IMR-90 (cell line): ENCODE results near the gene MBNL3. TPM values are rescaled to one million over a fixed set of nuclear protein-coding genes. Genes with fewer than 3 reads are reported as not detected.

Source experiments
- ATAC-seq: fragments of 200-7000 bp; cut with Tn5 transposase; 2 replicates; pipeline ENCODE4 v1.9.1; 2020; ENCODE audit warnings: low read depth, mild to moderate bottlenecking, moderate library complexity
- BruUV-seq: library from RNA; stranded (reverse); fragments of 400-500 nt; replicated peaks from 2 replicates; lab custom pipeline; 2021; lab: Mats Ljungman, UMichigan
- CTCF ChIA-PET: fragments of 300-600 bp; formaldehyde crosslinking; extraction: SDS; loops from one replicate; lab custom pipeline; 2021; ENCODE audit warnings: antibody characterized with exemption; lab: Yijun Ruan, JAX
- POLR2A ChIA-PET: fragments of 300-600 bp; sonication (Branson Sonifier 250); formaldehyde crosslinking; loops from one replicate; lab custom pipeline; 2022; ENCODE audit warnings: antibody characterized with exemption; ENCODE audit not compliant: unreplicated experiment; lab: Charles Lee
- DNase-seq: peaks from one replicate; pipeline ENCODE4 v3.0.0; 2013
- H2AFZ ChIP-seq: replicated peaks from 2 replicates; pipeline ENCODE3; 2013; ENCODE audit warnings: low read length, mild to moderate bottlenecking; ENCODE audit not compliant: poor library complexity
- H2AK5ac ChIP-seq: 2 replicates; pipeline ENCODE4 v1.6.1; 2013; ENCODE audit warnings: low read depth, low read length, inconsistent platforms
- H2AK9ac ChIP-seq: replicated peaks from 2 replicates; pipeline ENCODE3; 2013; ENCODE audit warnings: mild to moderate bottlenecking, low read depth, low read length, moderate library complexity; ENCODE audit not compliant: poor library complexity
- H2BK120ac ChIP-seq: 2 replicates; pipeline ENCODE4 v1.6.1; 2013; ENCODE audit warnings: low read depth, low read length, inconsistent platforms
- H2BK15ac ChIP-seq: 3 replicates; pipeline ENCODE4 v1.6.1; 2013; ENCODE audit warnings: low read depth, low read length, inconsistent platforms
- H2BK20ac ChIP-seq: 2 replicates; pipeline ENCODE4 v1.6.1; 2013; ENCODE audit warnings: low read depth, mild to moderate bottlenecking, inconsistent platforms, low read length, moderate library complexity
- H2BK5ac ChIP-seq: 2 replicates; pipeline ENCODE4 v1.6.1; 2013; ENCODE audit warnings: mild to moderate bottlenecking, low read depth, low read length, inconsistent platforms; ENCODE audit not compliant: poor library complexity, severe bottlenecking
- H3K14ac ChIP-seq: replicated peaks from 2 replicates; pipeline ENCODE4 v1.6.1; 2013; ENCODE audit warnings: low read depth, low read length, inconsistent platforms
- H3K18ac ChIP-seq: 2 replicates; pipeline ENCODE4 v1.6.1; 2013; ENCODE audit warnings: low read depth, low read length, control low read depth
- H3K23ac ChIP-seq: 2 replicates; pipeline ENCODE4 v1.6.1; 2013; ENCODE audit warnings: low read depth, low read length, inconsistent platforms
- H3K27ac ChIP-seq: 2 replicates; pipeline ENCODE4 v1.5.1; 2013; ENCODE audit warnings: mild to moderate bottlenecking, control low read depth, low read length; ENCODE audit not compliant: insufficient read depth
- H3K27me3 ChIP-seq: 2 replicates; pipeline ENCODE4 v1.6.1; 2013; ENCODE audit warnings: low read length; ENCODE audit not compliant: control insufficient read depth, insufficient read depth
- H3K36me3 ChIP-seq: 2 replicates; pipeline ENCODE4 v1.6.1; 2013; ENCODE audit warnings: low read length, mixed read lengths; ENCODE audit not compliant: control insufficient read depth, insufficient read depth
- H3K4ac ChIP-seq: 2 replicates; pipeline ENCODE4 v1.6.1; 2013; ENCODE audit warnings: low read depth, low read length, inconsistent platforms
- H3K4me1 ChIP-seq: 2 replicates; pipeline ENCODE4 v1.6.1; 2013; ENCODE audit warnings: low read length, mixed read lengths; ENCODE audit not compliant: control insufficient read depth, insufficient read depth
- H3K4me2 ChIP-seq: 2 replicates; pipeline ENCODE4 v1.6.1; 2013; ENCODE audit warnings: low read depth, mild to moderate bottlenecking, control low read depth, low read length, moderate library complexity
- H3K4me3 ChIP-seq: 2 replicates; pipeline ENCODE4 v1.5.1; 2013; ENCODE audit warnings: low read depth, mild to moderate bottlenecking, control low read depth, low read length, moderate library complexity; ENCODE audit not compliant: insufficient read depth
- H3K56ac ChIP-seq: 2 replicates; pipeline ENCODE4 v1.6.1; 2013; ENCODE audit warnings: low read length, inconsistent platforms; ENCODE audit not compliant: insufficient read depth; ENCODE audit errors: extremely low read depth
- H3K79me1 ChIP-seq, 2 experiments: 2 replicates each; pipeline ENCODE4 v1.6.1; 2013; ENCODE audit warnings: low read length in 2 of 2, inconsistent platforms in 1 of 2, low read depth in 1 of 2
- H3K9ac ChIP-seq: 2 replicates; pipeline ENCODE4 v1.6.1; 2013; ENCODE audit warnings: low read depth, low read length, control low read depth
- H3K9me1 ChIP-seq: 2 replicates; pipeline ENCODE4 v1.6.1; 2013; ENCODE audit warnings: low read length, inconsistent platforms; ENCODE audit not compliant: insufficient read depth
- H3K9me3 ChIP-seq: 2 replicates; pipeline ENCODE4 v1.6.1; 2013; ENCODE audit warnings: low read length; ENCODE audit not compliant: control insufficient read depth, insufficient read depth
- H4K20me1 ChIP-seq: 2 replicates; pipeline ENCODE4 v1.6.1; 2013; ENCODE audit warnings: low read length, inconsistent platforms; ENCODE audit not compliant: insufficient read depth
- H4K5ac ChIP-seq: 2 replicates; pipeline ENCODE4 v1.6.1; 2013; ENCODE audit warnings: mild to moderate bottlenecking, low read depth, low read length, control low read depth
- H4K8ac ChIP-seq, 2 experiments: 2 replicates each; pipeline ENCODE4 v1.6.1; 2013; ENCODE audit warnings: low read depth in 2 of 2, low read length in 2 of 2, control low read depth in 1 of 2, inconsistent platforms in 1 of 2
- H4K91ac ChIP-seq: 2 replicates; pipeline ENCODE4 v1.6.1; 2013; ENCODE audit warnings: low read depth, low read length, inconsistent platforms; ENCODE audit not compliant: insufficient read depth
- BHLHE40 ChIP-seq: fragments of 150-350 bp; IDR thresholded peaks from 2 replicates; pipeline ENCODE4 v1.6.1; 2016; ENCODE audit warnings: mild to moderate bottlenecking, low read depth, low read length
- CEBPB ChIP-seq: IDR thresholded peaks from 2 replicates; pipeline ENCODE4 v1.6.1; 2012; ENCODE audit warnings: low read depth, low read length, improper control_type of control experiment
- CHD1 ChIP-seq: IDR thresholded peaks from 2 replicates; pipeline ENCODE4 v1.6.1; 2012; ENCODE audit warnings: low read depth, low read length, improper control_type of control experiment
- CTCF ChIP-seq: conservative IDR thresholded peaks from 2 replicates; pipeline ENCODE4 v1.5.1; 2012; ENCODE audit warnings: mild to moderate bottlenecking, low read depth, low read length, improper control_type of control experiment
- ELK1 ChIP-seq: fragments of 150-350 bp; IDR thresholded peaks from 2 replicates; pipeline ENCODE4 v1.6.1; 2016; ENCODE audit warnings: low read depth, mild to moderate bottlenecking, low read length, moderate library complexity, borderline replicate concordance
- FOS ChIP-seq: fragments of 150-350 bp; IDR thresholded peaks from 2 replicates; pipeline ENCODE4 v1.6.1; 2016; ENCODE audit warnings: low read depth, low read length
- MAFK ChIP-seq: IDR thresholded peaks from 2 replicates; pipeline ENCODE4 v1.6.1; 2012; ENCODE audit warnings: low read depth, low read length, improper control_type of control experiment
- MAZ ChIP-seq: IDR thresholded peaks from 2 replicates; pipeline ENCODE4 v1.6.1; 2012; ENCODE audit warnings: low read depth, mild to moderate bottlenecking, low read length, improper control_type of control experiment, moderate library complexity, borderline replicate concordance
- MXI1 ChIP-seq: IDR thresholded peaks from 2 replicates; pipeline ENCODE4 v1.6.1; 2012; ENCODE audit warnings: low read depth, mild to moderate bottlenecking, low read length, moderate library complexity, borderline replicate concordance
- NFE2L2 ChIP-seq: fragments of 150-350 bp; IDR thresholded peaks from 2 replicates; pipeline ENCODE4 v1.6.1; 2016; ENCODE audit warnings: low read depth, mild to moderate bottlenecking, low read length
- POLR2A ChIP-seq: IDR thresholded peaks from 2 replicates; pipeline ENCODE4 v1.6.1; 2012; ENCODE audit warnings: mild to moderate bottlenecking, low read depth, low read length
- RAD21 ChIP-seq: IDR thresholded peaks from 2 replicates; pipeline ENCODE4 v1.6.1; 2012; ENCODE audit warnings: low read length, improper control_type of control experiment
- RCOR1 ChIP-seq: IDR thresholded peaks from 2 replicates; pipeline ENCODE4 v1.6.1; 2012; ENCODE audit warnings: mild to moderate bottlenecking, low read length, improper control_type of control experiment; ENCODE audit not compliant: insufficient replicate concordance
- RFX5 ChIP-seq: IDR thresholded peaks from 2 replicates; pipeline ENCODE4 v1.8.0; 2012; ENCODE audit warnings: low read depth, mild to moderate bottlenecking, low read length, moderate library complexity
- SMC3 ChIP-seq: fragments of 150-350 bp; IDR thresholded peaks from 2 replicates; pipeline ENCODE4 v1.6.1; 2016; ENCODE audit warnings: low read depth, mild to moderate bottlenecking, antibody characterized with exemption, low read length, moderate library complexity
- USF2 ChIP-seq: fragments of 150-350 bp; IDR thresholded peaks from 2 replicates; pipeline ENCODE4 v1.6.1; 2017; ENCODE audit warnings: mild to moderate bottlenecking, antibody characterized with exemption, low read length, low read depth
- dilution Hi-C: fragments of 300-500 bp; cut with HindIII; formaldehyde crosslinking; loops from one replicate; pipeline ENCODE4 v1.14.3; 2018; ENCODE audit warnings: low sequenced_read_pairs; ENCODE audit not compliant: unreplicated experiment
- in situ Hi-C: fragments of 300-500 bp; cut with MboI; formaldehyde crosslinking; loops from 3 replicates; pipeline ENCODE4 v1.14.3; 2019; ENCODE audit warnings: low sequenced_read_pairs, inconsistent platforms, mixed read lengths
- intact Hi-C: fragments of 100-400 bp; cut with micrococcal nuclease; formaldehyde crosslinking; loops from 2 replicates; pipeline ENCODE4 v1.10.0; 2022
- polyA plus RNA-seq, 3 experiments: library from polyadenylated mRNA; depleted of rRNA; stranded (reverse); fragments of >200 nt; gene quantifications; 2 replicates each; pipeline ENCODE4 v1.2.3, GENCODE V29; 2012; ENCODE audit warnings: low replicate concordance in 1 of 3
- total RNA-seq: library from RNA; depleted of rRNA; stranded (reverse); fragments of >200 nt; gene quantifications from 2 replicates; pipeline ENCODE4 v1.2.3, GENCODE V29; 2012

MBNL3 gene
- total and polyA plus RNA-seq, 2 of the 4 experiments (the other 2 are of a cell fraction), result 0.32 to 1.1 TPM

GRCh38 chrX:132365490-132365889, 123.3 kb downstream of the MBNL3 start:
- Histone ChIP-seq H3K27ac (no peak overlapping the region), H3K14ac (no peak overlapping the region), H4K5ac (no peak overlapping the region), H2BK5ac (no peak overlapping the region), H3K9me3 (no peaks in the 10 kb centered on the region), H3K4me1 (no peaks in the 10 kb centered on the region), H2AK5ac (no peak overlapping the region), H2AK9ac (no peak overlapping the region), H3K23ac (no peak overlapping the region), H3K9ac (no peak overlapping the region), H2AFZ (no peak overlapping the region), H2BK15ac (no peak overlapping the region), H3K79me1 (no peaks in the 10 kb centered on the region), H3K9me1 (no peaks in the 10 kb centered on the region), H3K4ac (no peak overlapping the region), H4K20me1 (no peaks in the 10 kb centered on the region), H4K91ac (no peak overlapping the region), H3K18ac (no peak overlapping the region), H3K4me3 (no peak overlapping the region), H3K36me3 (no peaks in the 10 kb centered on the region), H3K4me2 (no peak overlapping the region), H4K8ac (no peak overlapping the region), H2BK20ac (no peak overlapping the region), H3K56ac (no peak overlapping the region), H3K27me3 (no peaks in the 10 kb centered on the region; the same call in 1 of the 2 replicates), H2BK120ac (no peak overlapping the region)
- intact Hi-C loops, result no loop called here
- ATAC-seq, result no peak
- no peak for DNase-seq
- in situ Hi-C loops, result no loop called here
- no peak for TF ChIP-seq MAFK
- TF ChIP-seq MAZ, result no peak
- TF ChIP-seq ELK1, result no peak
- no peak for TF ChIP-seq FOS
- TF ChIP-seq RCOR1, result no peak
- TF ChIP-seq MXI1, result no peak
- TF ChIP-seq CTCF, result no peak
- no peak for TF ChIP-seq USF2
- no peak for TF ChIP-seq SMC3
- no peak for TF ChIP-seq BHLHE40
- no peak for TF ChIP-seq NFE2L2
- TF ChIP-seq RAD21, result no peak
- TF ChIP-seq CEBPB, result no peak
- TF ChIP-seq CHD1, result no peak
- TF ChIP-seq RFX5, result no peak
- no peak for TF ChIP-seq POLR2A
- POLR2A ChIA-PET, result no interaction called here
- BruUV-seq, result no TSS peak
- dilution Hi-C loops, result no loop called here
- CTCF ChIA-PET, result no interaction called here
